ENCODE data around the gene TARS1. TPM values are rescaled to one million over a fixed set of nuclear protein-coding genes. Genes with fewer than 3 reads are reported as not detected.
"Not testable (repeated sequence)": the region's sequence is repeated elsewhere in the genome, so short reads cannot be mapped to it uniquely, and the experiment has no call there.

TARS1 gene
- total RNA-seq, 1 donor from 2014 or later: 407 TPM

- FAIRE-seq (no peak), DNase-seq (ENCODE audit: low read depth) (no peak)
- no peaks in the 10 kb centered on the region for H3K36me3 ChIP-seq (ENCODE audit: control insufficient read depth, insufficient read depth, low read length)
- no peak for TF ChIP-seq CTCF (IDR thresholded peaks at IDR 0.05; ENCODE audit: insufficient read depth, low read length, severe bottlenecking)
- no peak overlapping the region for H3K4me3 ChIP-seq (ENCODE audit: low read depth, low read length)
- no peaks in the 10 kb centered on the region for H3K27me3 ChIP-seq (ENCODE audit: control insufficient read depth, insufficient read depth, low read length)
Measured at GRCh38 chr5:33433303-33434240, 7.2 kb upstream of the TARS1 start.

GRCh38 chr5:33435893-33436490 is 4.8 kb upstream of the TARS1 start:
- H3K4me3 ChIP-seq (ENCODE audit: low read depth, low read length); H3K36me3 ChIP-seq (ENCODE audit: control insufficient read depth, insufficient read depth, low read length); H3K27me3 ChIP-seq (ENCODE audit: control insufficient read depth, insufficient read depth, low read length); FAIRE-seq: not testable (repeated sequence)
- DNase-seq (ENCODE audit: low read depth): peak; percentile 71
- peak; percentile 87 for TF ChIP-seq CTCF (IDR thresholded peaks at IDR 0.05; ENCODE audit: insufficient read depth, low read length, severe bottlenecking)

GRCh38 chr5:33438996-33439395 is 1.8 kb upstream of the TARS1 start:
- Histone ChIP-seq H3K27me3 (ENCODE audit: control insufficient read depth, insufficient read depth, low read length) (no peaks in the 10 kb centered on the region), H3K4me3 (ENCODE audit: low read depth, low read length) (peak overlapping the region; percentile 81), H3K36me3 (ENCODE audit: control insufficient read depth, insufficient read depth, low read length) (no peaks in the 10 kb centered on the region)
- DNase-seq (ENCODE audit: low read depth) (peak; percentile 3), FAIRE-seq (no peak)
- TF ChIP-seq CTCF (IDR thresholded peaks at IDR 0.05; ENCODE audit: insufficient read depth, low read length, severe bottlenecking): no peak

GRCh38 chr5:33439905-33440481 is 772 bp upstream of the TARS1 start:
- TF ChIP-seq CTCF (IDR thresholded peaks at IDR 0.05; ENCODE audit: insufficient read depth, low read length, severe bottlenecking): no peak
- DNase-seq (ENCODE audit: low read depth) (no peak), FAIRE-seq (no peak)
- Histone ChIP-seq H3K4me3 (ENCODE audit: low read depth, low read length) (peak overlapping the region; percentile 81), H3K36me3 (ENCODE audit: control insufficient read depth, insufficient read depth, low read length) (peaks cover 1% of the 10 kb centered on the region), H3K27me3 (ENCODE audit: control insufficient read depth, insufficient read depth, low read length) (no peaks in the 10 kb centered on the region)

GRCh38 chr5:33441241-33442177 is 744 bp downstream of the TARS1 start:
- Histone ChIP-seq H3K36me3 (ENCODE audit: control insufficient read depth, insufficient read depth, low read length) (peaks cover 7% of the 10 kb centered on the region), H3K27me3 (ENCODE audit: control insufficient read depth, insufficient read depth, low read length) (no peaks in the 10 kb centered on the region), H3K4me3 (ENCODE audit: low read depth, low read length) (peak overlapping the region; percentile 81)
- DNase-seq (ENCODE audit: low read depth): peak; percentile 52
- TF ChIP-seq CTCF (IDR thresholded peaks at IDR 0.05; ENCODE audit: insufficient read depth, low read length, severe bottlenecking): no peak
- no peak for FAIRE-seq
